Hematopoietic multipotent progenitor cell treated with erythropoietin and hydrocortisone succinate and interleukin-3 and kit ligand, for 4 days (in vitro differentiated cells): ENCODE data around the gene HPS4.
A peak's percentile ranks its signal among the peaks of the same experiment; 100 is the strongest.
"Not testable (repeated sequence)": the region's sequence is repeated elsewhere in the genome, so short reads cannot be mapped to it uniquely, and the experiment has no call there.

Experiments used
- DNase-seq: peaks from one replicate; pipeline ENCODE4 v3.0.0-alpha.2; 2015

Gene HPS4

DNA sequence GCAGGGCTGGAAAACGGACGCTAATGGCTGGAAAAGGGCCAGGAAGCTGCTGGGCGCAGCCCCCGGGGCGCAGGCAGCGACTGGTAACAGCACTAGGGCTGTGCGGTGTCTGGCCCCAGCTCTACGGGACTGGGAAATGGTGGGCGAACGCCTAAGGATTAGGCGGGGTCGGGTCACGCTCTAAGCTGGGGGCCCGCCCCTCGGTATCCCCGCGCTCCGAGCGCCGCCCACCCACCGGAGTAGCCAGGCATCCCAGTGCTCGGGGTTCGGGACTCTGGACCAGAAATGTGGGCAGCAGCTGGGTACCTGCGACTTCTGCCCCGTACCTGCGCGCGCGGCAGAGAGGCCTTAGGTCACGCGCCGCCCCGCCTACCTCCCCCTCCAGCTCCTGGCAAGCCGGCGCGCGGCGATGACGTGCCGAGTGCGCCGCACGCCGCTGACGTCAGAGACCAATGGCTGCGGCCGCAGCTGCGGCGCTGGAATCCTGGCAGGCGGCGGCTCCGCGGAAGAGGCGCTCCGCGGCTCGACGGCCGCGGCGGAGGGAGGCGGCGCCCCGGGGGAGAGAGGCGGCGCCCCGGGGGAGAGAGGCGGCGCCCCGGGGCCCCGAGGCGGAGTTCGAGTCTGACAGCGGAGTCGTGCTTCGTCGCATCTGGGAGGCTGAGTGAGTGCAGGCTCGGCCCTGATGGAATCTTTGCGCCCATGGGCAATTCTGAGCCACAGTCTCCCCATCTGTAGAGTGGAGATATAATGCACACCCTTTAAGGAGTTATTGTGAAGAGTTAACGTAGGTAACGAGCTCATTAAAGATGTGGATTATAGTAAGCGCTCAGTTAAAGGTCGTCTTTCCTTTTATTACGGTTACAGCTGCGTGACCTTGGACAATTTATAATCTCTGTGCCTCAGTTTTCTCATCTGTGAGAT, at the start of gene HPS4, which contains the start of gene SRRD:
TSS of gene HPS4 (minus strand) at position 345 of the 921 bp plus-strand sequence. CDS start 2,021 bp downstream, outside the sequence.
TSS of gene SRRD (plus strand) at position 439 of the 921 bp plus-strand sequence. CDS start at position 453, 14 bp downstream.
- DNase-seq, result peak; percentile 95

DNA sequence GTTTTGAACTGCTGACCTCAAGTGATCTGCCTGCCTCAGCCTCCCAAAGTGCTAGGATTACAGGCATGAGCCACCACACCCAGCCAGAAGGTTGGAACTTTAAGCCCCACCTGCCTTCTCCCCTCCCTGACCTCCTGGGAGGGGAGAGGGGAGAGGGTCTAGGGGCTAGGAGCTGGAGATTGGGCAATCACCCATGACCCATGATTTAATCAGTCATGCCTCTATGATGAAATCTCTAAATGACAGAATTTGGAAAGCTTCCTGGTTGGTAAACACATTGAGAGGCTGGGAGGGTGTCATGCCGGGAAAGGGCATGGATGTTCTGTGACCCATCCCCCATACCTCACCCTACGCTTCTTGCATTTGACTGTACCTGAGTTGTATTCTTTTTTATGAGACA, 45.8 kb upstream of the HPS4 start:
- DNase-seq, result no peak

DNA sequence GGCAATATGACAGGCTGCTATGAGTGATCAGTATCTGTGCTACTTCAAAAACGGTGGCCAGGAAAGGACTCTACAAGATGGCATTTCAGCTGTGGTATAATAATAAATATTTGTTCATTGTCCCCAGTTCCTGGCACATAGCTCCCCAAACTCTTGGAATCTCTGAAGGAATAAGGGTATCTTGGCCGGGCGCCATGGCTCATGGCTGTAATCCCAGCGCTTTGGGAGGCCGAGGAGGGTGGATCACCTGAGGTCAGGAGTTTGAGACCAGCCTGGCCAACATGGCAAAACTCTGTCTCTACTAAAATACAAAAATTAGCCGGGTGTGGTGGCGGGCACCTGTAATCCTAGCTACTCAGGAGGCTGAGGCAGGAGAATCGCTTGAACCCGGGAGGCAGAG, 44.9 kb upstream of the HPS4 start:
- DNase-seq, result not testable (repeated sequence)

- no peak for DNase-seq
Observed at GRCh38 chr22:26527574-26528465, 44.2 kb upstream of the HPS4 start.

DNA sequence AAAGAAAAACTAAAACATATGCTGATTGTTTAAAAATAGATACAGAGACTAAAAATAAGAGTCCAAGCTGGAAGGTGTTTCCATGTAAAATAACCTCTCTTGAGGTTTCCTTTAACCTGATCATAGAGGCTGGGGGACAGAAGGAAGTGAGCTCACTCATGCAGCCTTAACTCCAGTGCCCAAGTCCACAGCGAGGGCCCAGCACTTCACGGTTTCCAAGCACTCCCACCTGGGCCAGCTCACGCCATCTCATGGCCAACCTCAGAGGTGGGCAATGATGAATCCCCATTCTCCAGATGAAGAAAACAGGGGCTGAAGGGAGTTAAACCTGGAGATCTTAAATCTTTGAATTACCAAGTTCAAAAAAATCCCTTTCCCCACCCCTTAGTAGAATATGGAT, 43.6 kb upstream of the HPS4 start:
- DNase-seq, result no peak

DNA sequence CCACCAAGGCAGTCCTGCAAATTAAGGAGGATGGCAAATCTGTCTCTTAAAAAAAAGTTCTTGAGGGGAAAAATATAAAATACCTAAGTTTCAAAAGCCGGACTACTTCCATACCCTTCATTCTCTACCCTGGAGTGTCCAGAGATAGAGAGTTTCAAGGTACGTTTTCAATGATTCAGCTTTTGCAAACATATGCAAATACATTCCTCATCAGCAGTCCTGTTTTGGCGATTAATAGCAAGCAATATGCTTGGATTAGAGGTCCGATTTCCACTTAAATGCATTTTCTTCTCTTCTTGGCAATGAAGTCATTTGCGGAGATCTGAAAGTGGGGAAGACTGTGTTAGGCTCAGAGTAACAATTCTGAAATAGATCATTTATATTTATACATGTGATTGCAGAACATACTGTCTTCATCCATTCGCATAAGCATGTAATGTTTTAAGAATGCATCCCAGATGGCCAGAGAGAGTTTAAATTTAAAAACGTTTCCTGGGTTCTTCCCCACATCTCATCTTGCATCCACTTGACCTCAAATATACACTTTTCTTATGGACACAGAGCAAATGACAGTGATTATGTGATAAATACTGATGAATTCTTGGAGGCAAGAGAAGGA, 42.5 kb upstream of the HPS4 start:
- DNase-seq, result no peak

DNA sequence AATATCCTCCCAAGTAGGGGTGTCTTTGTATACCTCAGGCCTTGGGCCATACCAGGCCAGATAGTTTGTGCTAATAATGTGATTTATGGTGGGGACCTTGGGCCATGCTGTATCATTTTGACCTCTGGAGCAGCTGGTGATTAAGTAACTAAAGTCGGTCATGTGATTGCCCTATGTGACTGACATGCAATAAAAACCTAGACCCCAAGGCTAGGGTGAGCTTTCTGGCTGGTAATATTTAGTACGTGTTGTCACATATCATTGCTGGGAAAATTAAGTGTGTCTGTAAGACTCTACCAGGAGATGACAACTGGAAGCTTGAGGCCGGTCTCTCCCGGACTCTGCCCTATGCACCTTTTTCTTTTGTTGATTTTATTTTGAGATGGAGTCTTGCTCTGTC, 41.3 kb upstream of the HPS4 start:
- DNase-seq, result no peak

DNA sequence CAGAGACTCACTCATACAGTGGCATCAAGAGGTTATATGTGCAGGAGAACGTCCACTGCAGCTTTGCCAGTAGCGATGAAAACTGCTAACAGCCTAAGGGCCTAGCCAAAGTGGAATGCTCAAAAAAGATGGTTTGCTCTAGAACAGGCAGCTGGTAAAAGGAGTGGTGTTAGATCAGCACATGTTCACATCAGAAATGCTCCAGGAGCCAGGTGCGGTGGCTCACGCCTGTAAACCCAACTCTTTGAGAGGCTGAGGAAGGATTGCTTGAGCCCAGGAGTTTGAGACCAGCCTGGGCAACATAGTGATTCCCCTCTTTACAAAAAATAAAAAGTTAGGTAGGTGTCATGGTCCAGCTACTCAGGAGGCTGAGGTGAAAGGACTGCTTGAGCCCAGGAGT, 39.0 kb upstream of the HPS4 start:
- DNase-seq, result no peak

DNA sequence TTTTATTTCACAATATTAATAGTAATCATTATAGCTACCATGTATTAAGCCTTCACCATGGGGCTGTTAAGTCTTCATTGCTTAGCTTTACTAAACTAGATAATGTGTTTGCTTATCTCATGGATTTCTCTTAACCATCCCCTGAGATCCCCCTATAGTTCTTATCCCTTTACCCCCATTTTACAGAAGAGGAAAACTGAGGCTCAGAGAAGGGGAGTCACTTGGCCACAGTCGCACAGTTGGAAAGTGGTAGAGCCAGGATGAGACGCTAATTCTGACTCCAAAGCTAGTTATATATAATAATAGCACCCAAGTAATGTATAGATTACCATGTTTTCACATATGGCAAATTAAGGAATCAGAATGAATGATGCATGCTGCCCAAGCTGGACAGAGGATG, 38.4 kb upstream of the HPS4 start:
- no peak for DNase-seq

DNA sequence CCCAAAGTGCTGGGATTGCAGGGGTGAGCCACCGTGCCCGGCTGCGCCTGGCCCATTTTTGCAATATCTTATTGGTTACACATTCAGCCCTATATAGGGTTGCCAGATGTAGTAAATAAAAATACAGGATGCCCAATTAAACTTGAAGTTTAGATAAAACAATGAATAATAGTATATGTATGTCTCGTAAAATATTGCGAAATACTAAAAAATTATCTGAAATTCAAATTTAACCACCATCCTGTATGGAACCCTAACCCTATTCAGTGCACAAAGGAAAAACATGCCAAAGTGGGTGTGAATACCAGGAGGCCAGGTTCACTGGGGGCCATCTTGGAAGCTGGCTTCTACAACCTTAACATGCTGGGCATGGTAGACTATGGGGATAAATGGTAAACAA, 33.8 kb upstream of the HPS4 start:
- DNase-seq, result no peak

DNA sequence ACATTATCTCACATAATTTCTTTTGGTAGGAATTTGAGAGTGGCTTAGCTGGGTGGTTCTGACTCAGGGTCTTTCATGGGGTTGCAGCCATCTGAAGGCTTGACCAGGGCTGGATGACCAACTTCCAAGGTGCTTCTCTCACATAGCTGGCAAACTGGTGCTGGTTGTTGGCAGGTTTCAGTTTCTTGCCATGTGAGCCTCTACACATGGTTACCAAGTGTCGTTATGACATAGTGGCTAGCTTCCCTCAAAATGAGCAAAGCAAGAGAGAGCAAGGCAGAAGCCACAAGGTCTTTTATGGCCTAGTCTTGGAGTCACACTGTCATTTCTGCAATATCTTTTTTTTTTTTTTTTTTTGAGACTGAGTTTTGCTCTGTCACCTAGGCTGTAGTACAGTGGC, 32.9 kb upstream of the HPS4 start:
- DNase-seq, result no peak

GRCh38 chr22:26515931-26516330, 32.3 kb upstream of the HPS4 start:
- no peak for DNase-seq

DNA sequence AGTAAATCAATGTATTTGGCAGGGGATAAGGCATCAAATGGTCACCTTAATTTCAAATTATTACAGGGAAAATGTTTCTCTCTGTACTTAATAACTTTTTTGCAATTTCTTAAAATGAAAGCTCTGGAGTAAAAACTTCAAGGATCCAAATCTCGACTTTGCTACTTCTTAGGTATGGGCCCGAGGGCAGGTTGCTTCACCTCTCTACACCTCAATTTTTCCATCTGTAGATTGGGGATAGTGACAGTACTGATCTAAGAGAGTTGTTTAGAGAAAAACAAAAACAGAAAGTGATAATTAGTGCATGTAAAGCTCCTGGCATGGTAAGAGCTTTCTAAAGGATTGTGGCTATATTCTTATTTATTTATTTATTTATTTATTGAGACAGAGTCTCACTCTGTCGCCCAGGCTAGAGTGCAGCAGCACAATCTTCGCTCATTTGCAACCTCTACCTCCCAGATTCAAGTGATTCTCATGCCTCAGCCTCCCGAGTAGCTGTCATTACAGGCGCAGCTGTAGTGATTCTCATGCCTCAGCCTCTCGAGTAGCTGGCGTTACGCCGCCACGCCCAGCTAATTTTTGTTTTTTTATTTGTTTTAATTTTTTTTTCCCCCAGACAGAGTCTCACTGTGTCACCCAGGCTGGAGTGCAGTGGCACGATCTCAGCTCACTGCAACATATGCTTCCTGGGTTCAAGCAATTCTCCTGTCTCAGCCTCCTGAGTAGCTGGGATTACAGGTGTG, 31.0 kb upstream of the HPS4 start:
- DNase-seq, result no peak

- no peak for DNase-seq
Observed at GRCh38 chr22:26513838-26514237, 30.3 kb upstream of the HPS4 start.

DNA sequence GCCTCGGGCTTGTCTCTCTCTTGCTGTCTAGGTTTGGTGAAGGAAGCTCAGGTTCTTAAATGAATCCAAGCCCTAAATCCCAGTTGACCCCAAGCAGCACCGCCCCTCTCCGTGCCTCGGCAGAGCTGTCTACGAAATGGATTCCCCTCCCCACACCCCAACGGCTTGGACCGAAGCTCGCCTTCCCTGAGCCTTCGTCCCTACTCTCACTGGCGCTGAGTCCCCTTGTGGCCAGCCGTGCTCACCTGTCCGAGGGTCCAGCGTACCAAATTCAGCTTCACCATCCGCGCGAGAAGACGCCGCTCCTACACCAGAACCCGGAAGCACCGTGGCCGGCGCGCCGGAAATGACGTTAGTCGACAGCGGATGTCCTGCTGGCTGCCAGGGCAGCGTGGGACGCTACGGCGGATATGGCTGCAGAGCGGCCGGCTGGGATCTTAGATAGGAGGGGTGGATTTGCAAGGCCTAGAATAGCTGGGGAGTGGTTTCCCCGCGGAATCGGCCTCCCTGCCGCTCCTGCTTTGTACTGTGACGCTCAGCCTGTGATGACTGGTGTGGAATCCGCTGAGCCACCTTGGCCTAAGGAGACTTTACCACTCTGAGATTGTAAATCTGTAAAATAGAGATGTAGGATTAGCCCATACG, 28.7 kb upstream of the HPS4 start, which contains the start of gene TFIP11:
TSS of gene TFIP11 (minus strand) at position 325 of the 645 bp plus-strand sequence. CDS start 2,201 bp downstream, outside the sequence.
- DNase-seq, result peak; percentile 97

GRCh38 chr22:26508148-26508547, 24.6 kb upstream of the HPS4 start:
- DNase-seq, result no peak

- DNase-seq, result no peak
Observed at GRCh38 chr22:26503758-26504157, 20.2 kb upstream of the HPS4 start.

GRCh38 chr22:26502688-26503561, 19.3 kb upstream of the HPS4 start:
- peak; percentile 95 for DNase-seq

DNA sequence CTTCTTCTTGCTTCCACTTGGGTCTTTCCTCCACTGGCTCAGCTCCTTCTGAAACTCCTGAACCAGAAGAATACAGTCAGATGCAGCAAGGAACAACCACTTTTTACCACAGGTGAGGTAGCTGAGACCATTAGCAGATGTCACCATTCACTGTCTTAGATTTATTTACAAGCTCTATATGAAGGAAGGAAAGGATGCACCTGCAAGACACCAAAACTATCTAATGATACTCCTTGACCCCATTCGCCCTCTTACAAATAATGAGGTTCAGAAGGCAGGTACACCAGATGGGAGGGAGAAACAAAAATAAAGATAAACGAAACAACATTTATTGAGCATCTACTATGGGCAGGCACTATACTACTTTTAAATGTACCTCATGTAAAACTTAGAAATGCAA, 18.4 kb upstream of the HPS4 start:
- DNase-seq, result no peak

GRCh38 chr22:26499188-26499703, 15.7 kb upstream of the HPS4 start:
- DNase-seq, result no peak
